ENCODE results near the gene LRRC4B.

Gene LRRC4B

DNA sequence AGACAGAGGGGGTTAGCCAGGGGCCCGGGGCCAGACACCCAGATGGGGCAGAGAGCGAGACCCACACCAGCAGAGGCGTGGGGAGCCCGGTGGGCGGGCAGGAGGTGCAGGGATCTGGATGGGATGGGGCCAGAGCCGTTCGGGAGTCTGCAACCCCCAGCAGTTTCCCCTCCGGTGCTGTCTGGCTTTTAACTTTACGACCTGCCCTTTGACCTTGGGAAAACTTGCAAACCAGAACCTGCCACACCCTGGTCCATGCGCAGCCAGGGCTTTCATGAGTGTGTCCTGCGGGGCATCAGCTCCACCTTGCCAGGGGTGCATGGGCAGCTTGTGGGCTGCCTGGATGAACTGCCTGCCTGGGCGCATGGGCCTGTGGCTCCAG is 67.1 kb downstream of the LRRC4B start:
- DNase-seq = no peak

DNA sequence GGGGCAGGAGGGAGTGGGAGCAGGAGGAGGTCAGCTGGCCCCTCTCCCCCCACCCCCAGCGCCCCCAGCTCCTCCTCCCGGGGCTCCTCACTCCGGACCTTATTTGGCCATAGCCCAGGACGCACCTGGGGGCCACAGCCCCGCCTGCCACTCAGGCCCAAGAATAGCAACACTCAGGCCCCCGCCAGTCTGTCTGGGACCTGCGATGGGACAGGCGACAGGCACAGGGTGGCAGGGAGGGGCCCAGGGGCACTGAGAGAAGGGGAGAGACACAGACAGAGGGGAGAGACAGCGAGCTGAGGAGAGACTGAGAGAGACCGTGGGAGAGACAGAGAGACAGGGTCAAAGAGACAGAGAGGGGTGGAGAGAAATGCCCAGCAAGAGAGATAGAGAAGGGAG is 67.5 kb downstream of the LRRC4B start:
- no peak for DNase-seq

DNA sequence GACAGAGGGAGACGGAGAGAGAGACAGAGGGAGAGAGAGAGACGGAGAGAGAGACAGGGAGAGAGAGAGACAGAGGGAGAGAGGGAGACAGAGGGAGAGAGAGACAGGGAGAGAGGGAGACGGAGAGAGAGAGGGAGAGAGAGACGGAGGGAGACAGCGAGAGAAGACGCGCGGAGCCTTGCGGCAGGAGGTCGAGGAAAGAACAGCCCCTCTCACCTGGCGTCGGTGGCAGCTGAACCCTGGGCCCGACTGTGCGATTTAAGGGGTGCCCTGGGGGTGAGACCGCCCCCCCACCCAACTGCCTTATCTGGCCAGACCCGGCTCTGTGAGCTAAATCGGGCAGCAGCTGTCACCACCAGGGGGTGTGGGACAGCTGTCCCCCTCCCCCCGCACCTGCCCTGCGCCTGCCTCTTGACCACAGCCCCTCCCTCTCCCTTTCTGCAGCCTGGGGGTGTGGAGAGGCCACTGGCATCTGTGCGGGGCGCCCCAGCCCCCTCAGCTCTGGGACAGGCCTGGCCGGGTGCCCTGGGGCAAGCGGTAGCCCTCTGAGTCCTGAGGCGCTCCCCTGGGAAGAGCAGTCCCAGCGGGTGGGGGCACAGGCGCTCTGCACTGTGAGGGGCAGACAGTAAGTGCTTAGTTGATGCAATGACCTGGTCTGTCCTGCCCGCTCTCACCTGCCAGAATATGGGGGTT is 68.0 kb downstream of the LRRC4B start:
- no peak for DNase-seq

DNA sequence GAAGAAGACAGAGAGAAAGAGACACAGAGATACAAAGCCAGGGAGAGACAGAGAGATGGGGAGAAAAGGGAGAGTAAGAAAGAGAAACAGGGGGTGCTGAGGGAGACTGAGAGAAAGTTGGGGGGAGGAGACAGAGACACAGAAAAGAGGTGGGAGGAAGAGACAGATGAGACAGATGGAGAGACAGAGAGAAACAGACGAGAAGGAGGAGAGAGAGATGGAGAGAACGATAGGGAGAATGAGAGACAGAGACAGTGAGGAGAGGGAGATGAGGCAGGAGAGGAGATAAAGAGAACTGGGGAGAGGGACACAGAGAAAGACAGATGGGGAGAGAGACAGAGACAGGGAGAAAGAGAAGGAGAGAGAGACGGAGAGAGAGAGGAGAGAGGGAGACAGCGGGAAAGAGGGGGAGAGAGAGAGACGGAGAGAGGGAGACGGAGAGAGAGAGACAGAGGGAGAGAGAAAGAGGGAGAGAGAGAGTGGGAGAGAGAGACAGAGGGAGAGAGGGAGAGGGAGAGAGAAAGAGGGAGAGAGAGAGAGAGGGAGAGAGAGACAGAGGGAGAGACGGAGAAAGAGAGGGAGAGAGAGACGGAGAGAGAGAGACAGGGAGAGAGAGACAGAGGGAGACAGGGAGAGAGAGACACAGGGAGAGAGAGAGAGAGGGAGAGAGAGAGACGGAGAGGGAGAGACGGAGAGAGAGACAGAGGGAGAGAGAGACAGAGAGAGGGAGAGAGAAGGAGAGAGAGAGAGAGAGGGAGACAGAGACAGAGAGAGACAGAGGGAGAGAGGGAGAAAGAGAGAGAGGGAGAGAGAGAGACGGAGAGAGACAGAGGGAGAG is 69.8 kb downstream of the LRRC4B start:
- no peak for DNase-seq

DNA sequence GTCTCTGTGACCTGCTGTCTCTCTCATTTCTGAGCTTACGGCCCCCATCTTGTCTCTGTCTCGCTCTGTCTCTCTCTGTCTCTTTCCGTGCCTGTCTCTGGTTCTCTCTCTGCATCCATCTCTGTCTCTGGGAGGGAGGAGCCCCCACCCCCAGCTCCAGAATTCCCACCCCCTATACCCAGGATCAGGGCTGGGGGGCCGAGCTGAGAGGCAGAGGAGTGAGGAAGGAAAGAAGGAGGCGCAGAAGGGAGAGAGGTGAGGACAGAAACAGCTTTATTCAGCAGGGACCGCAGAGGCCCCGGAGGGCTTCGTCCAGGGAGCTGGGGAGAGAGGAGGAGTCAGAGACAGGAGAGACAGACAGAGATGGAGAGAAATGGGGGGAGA is 71.2 kb downstream of the LRRC4B start:
- DNase-seq = no peak

DNA sequence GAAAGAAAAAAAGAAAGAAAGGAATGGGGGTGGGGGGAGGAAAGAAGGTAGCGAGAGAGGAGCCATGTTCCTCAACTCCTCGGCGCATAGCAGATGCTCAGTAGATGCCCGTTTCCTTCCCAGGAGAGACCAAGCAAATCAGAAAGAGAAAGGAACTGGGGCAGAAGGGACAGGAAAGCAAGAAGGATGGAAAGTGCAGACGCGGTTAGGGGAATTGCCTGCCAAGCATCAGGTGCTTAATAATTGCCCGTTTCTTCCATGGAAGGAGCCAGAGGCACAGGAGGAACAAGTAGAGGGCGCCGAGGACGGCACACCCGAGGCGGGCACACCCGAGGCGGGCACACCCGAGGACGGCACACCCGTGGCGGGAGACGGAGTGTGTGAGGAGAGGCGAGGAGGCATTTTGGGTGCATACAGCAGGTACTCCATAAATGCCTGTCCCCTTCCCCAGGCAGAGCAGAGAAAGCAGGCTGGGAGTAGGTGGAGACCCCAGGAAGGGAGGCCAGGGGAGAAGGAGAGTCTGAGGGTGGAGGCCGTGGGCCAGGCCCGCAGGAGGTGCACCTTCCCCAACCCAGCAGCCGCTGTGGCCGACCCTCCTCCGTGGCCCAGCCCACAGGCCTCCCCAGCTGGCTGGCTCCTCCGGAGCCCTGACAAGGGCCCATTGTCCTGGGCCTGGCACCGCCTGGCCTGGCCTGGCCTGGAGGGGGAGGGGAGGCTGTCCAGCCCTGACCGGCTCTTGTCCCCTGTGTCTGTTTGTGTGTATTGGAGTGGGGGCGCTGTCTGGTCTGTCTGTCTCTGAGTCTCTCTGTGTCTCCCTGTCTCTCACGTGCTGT is 71.8 kb downstream of the LRRC4B start:
- DNase-seq = no peak

DNA sequence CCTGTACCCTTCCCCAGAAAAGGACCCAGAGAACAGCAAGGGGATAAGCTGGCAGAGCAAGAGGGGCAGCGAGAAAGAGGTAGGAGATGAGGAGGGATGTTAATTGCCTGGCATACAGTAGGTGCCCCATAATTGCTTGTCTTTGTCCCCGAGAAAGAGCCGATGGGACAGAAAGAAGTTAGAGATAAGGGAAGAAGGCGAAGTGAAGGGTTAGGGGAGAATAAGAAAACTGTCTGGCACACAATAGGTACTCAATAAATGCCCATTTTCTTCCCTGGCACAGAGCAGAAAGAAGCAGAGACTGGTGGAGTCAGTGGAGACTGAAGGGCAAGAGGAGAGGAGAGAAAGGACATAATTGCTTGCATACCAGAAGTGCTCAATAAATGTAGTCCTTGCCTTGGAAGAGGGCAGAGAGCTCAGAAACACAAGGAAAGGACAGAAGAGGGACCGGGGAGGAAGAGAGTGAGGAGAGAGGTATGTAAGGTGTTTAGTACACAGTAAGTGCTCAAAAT is 73.2 kb downstream of the LRRC4B start:
- DNase-seq = no peak

DNA sequence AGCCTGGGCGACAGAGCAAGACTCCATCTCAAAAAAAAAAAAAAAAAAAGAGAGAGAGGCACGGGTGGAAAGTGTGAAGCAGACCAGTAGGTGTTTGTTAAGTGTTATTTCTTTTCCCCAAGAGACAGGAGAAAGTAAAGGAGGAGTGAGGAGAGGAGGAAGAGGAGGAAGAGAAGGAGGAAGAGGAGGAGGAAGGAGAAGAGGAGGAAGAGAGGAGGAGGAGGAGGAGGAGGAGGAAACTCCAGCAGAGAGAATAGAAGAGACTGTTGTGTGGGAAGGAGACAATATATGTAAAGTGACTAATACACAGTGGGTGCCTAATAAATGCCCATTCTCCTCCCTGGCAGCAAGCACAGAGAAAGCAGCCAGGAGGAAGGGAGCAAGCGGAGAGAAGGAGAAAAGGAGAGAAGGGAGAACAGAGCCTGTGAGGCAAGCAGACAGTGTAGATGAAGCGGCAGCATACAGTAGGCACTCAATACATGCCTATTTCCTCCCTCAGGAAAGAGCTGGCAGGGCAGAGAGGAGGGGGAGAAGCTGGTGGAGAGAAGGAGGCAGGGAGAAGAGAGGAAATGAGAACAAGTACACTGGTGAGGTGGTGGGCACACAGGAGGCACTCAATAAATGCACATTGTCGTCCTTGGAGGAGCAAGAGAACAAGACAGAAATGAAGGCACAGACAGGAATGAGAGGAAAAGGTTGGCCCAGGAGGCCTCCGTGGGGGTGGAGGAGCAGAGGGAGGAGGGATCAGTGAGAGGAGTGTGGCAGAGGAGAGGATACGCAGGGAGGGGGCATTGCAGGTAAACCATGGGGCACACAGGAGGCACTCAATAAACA is 73.8 kb downstream of the LRRC4B start:
- no peak for DNase-seq

DNA sequence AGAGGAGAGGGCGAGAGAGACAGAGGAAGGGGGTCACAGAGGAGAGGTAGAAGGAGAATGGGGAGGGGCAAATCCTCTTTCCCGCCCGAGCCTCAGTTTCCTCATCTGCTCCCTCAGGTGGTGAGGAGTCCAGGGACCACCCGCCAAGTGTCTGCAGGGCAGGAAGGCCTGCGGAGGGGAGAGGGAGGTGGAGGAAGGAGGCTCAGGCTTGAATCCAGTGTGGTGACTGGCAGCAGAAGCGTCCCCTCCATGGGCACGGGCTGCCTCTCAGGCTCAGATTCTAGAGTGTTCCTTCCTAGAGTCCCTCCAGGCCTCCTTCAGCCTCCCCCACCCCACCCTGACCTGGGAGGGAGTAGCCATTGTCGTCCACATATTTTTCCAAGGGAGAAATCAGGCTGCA is 75.1 kb downstream of the LRRC4B start:
- no peak for DNase-seq

DNA sequence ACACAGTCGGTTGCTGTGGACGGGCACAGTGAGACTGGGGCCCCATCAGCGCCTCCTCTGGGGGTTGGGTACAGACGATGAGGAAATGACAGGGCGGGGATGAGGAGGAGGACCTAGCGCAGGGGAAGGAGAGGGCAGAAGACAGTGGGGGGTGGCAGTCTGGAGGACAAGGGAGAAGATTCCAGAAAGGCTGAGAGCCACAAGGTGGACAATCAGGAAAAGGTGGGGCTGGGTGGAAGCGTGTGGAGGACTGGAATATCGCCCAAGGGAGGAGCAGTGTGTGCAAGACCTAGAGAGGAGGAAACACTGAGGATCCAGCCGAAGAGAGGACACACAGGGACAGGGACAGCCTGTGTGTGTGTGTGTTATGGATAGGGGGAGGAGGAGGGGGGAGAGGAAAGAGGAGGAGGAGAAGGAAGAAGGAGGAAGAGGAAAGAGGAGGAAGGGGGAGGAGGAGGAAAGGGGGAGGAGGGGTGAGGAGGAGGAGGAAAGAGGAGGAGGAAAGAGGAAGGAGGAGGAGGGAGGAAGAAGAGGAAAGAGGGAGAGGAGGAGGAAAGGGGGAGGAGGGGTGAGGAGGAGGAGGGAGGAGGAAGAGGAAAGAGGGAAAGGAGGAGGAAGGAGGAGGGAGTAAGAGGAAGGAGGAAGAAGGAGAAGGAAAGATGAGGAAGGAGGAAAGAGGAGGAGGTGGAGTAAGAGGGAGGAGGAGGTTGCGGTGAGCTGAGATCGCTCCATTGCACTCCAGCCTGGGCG is 75.8 kb downstream of the LRRC4B start:
- DNase-seq = no peak

DNA sequence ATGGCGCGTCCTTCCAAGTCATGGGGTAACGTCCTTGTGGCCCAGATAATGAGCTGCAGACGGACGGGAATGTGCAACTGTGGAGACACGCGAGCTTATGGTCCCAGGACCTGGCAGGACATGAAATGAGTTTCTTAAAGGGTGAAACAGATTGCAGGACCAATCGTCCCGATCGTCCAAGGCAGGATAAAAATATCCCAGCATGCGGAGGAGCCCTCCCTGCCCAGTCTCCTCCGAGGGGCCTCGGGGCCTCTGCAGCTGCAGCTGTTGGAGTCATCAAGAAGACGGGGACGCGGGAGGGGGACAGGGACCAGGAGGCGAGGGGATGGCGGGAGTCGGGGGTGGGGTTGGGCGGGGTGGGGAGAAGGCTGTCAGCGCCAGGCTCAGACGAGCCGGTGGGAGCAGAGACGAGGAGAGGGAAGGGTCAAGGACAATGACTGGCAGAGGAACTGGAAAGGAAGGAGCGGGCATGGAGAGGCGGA is 77.2 kb downstream of the LRRC4B start:
- DNase-seq = no peak

DNA sequence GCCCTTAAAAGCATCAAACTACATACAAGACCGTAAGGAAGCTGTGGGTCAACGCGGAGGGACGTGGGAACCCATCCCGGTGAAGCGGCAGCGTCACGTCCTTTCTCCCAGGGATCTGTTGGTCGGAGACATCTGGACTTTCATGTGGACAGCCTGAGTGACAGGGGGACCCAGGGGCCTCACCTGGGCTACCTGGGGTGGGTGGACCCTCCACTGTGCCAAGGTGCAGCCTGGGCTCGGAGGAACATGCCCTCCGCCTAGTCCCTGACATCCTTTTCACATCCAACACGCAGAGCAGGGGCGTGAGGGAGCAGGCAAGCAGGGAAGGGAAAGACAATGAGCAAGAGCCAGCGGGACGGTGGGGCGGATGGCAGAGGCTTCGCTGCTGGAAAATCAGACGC is 77.8 kb downstream of the LRRC4B start:
- no peak for DNase-seq

DNA sequence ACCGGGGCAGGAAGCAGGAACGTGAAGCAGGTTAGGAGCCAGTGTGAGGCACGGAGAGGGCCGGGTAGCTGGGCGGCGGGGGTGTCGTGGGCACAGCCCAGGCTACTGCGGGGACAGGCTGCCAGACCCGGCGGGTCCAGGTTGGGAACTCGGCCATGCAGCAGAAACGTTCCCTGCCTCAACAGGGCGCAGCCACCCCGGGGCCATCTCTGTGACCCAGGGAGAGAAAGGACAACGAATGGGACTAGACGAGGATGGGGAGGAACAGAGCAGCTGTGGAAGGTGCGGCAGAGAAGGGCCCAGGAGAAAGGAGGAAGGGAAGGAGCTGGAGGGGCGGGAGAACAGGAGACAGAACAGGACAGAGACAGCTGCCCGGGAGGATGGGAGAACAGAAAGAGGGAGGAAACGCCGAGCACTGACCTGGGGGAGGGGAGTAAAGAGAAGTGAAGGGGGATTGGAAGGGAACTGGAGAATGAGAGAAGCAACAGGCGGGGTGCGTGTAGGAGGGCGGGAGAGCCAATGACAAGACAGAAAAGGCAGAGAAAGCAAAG is 78.7 kb downstream of the LRRC4B start:
- DNase-seq = no peak

DNA sequence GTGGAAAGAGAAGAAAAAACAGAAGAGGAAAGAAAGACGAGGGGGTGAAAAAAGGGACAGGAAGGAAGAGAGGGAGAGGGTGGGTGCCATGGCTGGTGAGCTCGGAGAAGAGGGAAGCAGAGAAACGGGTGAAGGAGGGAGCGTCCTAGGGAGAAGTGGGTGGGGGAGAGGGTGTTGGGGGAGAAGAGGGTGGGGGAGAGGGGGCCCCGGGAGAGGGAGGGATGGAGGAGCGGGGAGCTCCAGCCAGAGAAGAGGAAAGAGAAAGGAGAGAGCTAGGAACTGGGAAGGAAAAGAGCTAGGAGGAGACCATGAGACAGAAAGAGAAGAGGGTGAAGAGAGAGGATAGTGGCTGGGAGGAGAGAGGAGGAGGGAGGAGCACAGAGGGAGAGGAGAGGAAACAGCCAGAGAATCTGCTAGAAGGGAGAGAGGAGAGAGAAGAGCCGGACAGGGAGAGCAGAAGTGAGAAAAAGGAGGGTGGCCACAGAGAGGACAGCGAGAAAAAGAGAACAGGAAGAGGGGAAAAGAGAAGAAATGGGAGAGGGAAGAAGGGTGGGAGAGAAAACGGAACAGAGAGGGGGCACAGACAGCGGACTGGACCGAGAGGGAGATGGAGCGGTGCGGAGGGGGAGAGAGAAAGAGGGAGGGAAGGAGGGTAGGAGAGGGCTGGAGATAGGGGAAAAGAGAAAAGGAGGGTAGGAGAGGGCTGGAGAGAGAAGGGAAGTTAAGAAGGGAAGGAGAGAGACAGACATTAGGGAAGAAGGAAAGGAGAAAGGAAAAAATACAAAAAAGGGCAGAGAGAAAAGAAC is 79.6 kb downstream of the LRRC4B start:
- no peak for DNase-seq

DNA sequence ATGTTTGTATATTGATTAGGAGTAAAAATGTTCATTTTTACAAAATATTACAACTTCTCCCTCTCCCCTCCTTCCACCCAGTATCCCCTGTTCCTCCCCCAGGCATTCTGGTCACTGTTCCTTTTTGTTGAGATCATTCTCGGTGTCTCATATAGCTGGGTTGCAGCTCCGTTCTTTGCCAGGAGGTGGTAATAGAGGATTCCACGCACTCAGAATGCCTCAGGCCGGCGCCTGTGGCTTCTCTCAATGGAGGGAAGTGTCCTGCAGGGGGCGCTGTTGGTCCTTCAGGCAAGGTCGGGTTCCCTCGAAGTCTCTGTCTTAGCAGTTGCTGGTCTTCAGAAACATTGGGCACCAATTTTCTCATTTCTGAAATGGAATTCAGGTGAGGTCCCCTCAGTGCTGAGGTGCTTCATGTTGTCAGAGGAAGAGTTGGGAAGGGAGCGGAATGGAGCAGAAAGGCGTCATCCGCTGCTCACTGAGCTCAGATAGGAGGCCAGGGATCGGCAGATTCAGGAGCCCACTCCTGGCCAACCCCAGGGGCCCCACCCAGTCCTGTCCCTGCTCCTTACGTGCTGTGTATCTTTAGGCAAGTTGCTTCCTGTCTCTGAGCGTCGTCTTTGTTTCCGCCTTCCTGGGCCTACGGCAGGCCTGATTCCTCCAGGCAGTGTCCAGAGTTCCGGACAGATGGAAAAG is 81.3 kb downstream of the LRRC4B start:
- no peak for DNase-seq

DNA sequence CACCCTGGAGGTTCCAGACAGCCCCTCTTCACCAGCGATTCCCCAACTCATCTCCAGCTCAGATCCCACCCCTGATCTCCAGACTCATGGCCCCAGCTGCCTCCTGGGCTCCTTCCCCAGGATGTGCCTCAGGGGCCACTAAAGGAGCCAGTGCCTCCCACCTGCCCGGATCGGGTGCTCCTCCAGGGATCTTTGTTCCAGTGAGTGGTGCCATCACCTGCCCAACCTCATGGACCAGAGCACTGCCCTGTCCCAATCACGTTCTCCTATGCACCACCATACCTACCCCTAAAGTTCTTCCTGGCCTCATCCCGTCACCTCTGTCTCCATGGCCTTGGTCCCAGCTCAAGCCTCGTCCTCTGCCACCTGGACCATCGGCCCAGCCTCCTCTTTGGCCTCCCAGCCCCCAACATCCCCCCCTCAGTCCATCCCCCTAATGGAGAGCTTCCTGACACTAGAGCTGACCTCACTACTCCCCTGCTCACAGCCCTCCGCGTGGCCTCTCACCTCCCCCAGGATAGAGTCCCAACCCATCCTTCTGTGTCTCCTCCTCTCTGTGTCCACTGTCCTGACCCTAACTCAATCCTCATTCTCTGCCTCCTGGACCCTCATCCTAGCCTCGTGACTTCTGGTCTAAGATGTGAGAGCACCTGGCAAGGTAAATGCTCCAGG is 82.8 kb downstream of the LRRC4B start:
- DNase-seq = no peak

DNA sequence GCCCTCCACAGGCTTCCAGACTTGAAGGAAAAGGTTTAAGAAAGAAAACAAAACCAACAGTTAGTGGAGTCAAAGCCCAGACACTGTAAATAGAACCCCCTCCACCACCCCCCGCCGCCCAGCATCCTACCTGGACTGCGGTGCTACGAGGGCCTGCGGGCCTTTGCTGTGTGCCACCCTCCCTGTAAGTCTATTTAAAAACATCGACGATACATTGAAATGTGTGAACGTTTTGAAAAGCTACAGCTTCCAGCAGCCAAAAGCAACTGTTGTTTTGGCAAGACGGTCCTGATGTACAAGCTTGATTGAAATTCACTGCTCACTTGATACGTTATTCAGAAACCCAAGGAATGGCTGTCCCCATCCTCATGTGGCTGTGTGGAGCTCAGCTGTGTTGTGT is 85.3 kb downstream of the LRRC4B start:
- no peak for DNase-seq

DNA sequence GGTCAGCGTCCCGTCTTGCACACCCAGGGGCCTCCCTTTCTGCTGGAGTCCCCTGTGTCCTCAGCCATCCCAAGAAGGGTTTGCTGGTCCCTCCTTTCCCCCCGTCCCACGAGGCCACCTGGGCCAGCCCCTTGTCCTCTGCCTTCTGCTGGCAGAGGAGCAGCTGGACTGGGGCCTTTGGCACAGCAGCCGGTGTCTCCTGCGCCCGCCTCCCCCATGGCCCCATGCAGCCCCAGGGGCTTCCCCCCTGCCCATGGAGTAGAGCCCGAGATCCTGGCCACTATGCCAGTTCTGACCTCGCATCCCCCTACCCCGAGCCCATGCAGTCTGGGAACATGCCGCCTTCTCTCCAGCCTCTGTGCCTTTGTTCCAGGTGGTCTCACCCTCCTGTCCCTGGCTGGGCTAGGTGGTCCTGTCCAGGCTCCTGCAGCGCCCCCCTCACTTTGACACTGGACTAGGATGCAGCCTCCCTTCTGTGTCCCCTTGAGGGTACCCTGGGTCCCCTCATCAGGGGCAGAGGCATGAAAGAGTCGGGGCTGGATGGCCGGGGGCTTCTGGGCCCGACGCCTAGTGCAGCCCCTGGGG is 85.9 kb downstream of the LRRC4B start:
- DNase-seq = no peak
